HCT116 (cell line): ENCODE measurements around the gene SERPINI1. TPM values are rescaled to one million over a fixed set of nuclear protein-coding genes. Genes with fewer than 3 reads are reported as not detected.

Source experiments
- ATAC-seq: fragments of 200-7000 bp; cut with Tn5 transposase; 2 replicates; pipeline ENCODE4 v1.9.1; 2020; ENCODE audit warnings: mild to moderate bottlenecking, moderate library complexity
- BruUV-seq: library from RNA; stranded (reverse); fragments of 400-500 nt; replicated peaks from 2 replicates; lab custom pipeline; 2021; lab: Mats Ljungman, UMichigan
- CTCF ChIA-PET: fragments of 300-600 bp; sonication (Branson Sonifier 250); formaldehyde crosslinking; loops from one replicate; lab custom pipeline; 2021; ENCODE audit warnings: antibody characterized with exemption; lab: Charles Lee
- POLR2A ChIA-PET: fragments of 300-600, 350-600 bp; sonication (Branson Sonifier 250); formaldehyde crosslinking; loops from one replicate; lab custom pipeline; 2021; ENCODE audit warnings: antibody characterized with exemption; lab: Charles Lee
- RAD21 ChIA-PET, 2 experiments: fragments of 300-600 bp; sonication (Branson Sonifier 250); formaldehyde crosslinking; loops; one replicate each; lab custom pipeline; 2023; ENCODE audit warnings: low total read pairs in 2 of 2; ENCODE audit not compliant: uncharacterized antibody in 2 of 2, unreplicated experiment in 2 of 2, low non-redundant PET in 1 of 2; lab: Charles Lee
- DNase-seq: peaks from one replicate; pipeline ENCODE4 v3.0.0-alpha.2; 2010; ENCODE audit warnings: low read depth, low spot score
- H2AFZ ChIP-seq: fragments of 200-600 bp; shearing (Covaris generic), sonication (generic); 2 replicates; pipeline ENCODE4 v1.6.1; 2017; ENCODE audit warnings: low read depth, mixed run types, mixed read lengths, antibody characterized with exemption, low read length; ENCODE audit not compliant: poor library complexity, severe bottlenecking
- H3K27ac ChIP-seq: 2 replicates; pipeline ENCODE4 v1.5.1; 2012; ENCODE audit warnings: low read depth, low read length
- H3K27me3 ChIP-seq: fragments of 200-600 bp; sonication (generic); 2 replicates; pipeline ENCODE4 v1.6.1; 2016; ENCODE audit warnings: mixed run types, low read length, mixed read lengths; ENCODE audit not compliant: insufficient read depth
- H3K36me3 ChIP-seq, 2 experiments: fragments of 200-500 bp in 1 of 2; fragments of 200-600 bp in 1 of 2; sonication (Bioruptor generic) in 1 of 2; sonication (generic) in 1 of 2; 2 replicates each; pipeline versions ENCODE4 v1.5.1 to v1.6.1; 2014 to 2016; ENCODE audit warnings: low read length in 2 of 2, inconsistent platforms in 1 of 2, mixed read lengths in 1 of 2, mixed run types in 1 of 2; ENCODE audit not compliant: insufficient read depth in 2 of 2, control insufficient read depth in 1 of 2
- H3K4me1 ChIP-seq, 2 experiments: fragments of 200-600 bp in 1 of 2; sonication (generic) in 1 of 2; 2 replicates each; pipeline versions ENCODE4 v1.5.1 to v1.6.1; 2012 to 2017; ENCODE audit warnings: low read length in 2 of 2, inconsistent platforms in 1 of 2, mild to moderate bottlenecking in 1 of 2, mixed read lengths in 1 of 2, mixed run types in 1 of 2, moderate library complexity in 1 of 2; ENCODE audit not compliant: insufficient read depth in 2 of 2, control insufficient read depth in 1 of 2
- H3K4me2 ChIP-seq: fragments of 200-600 bp; sonication (generic); 2 replicates; pipeline ENCODE4 v1.6.1; 2017; ENCODE audit warnings: mixed run types, low read length, mixed read lengths
- H3K4me3 ChIP-seq, 2 experiments: fragments of 200-600 bp in 1 of 2; sonication (generic) in 1 of 2; replicated peaks in 1 of 2; 2 replicates each; pipeline ENCODE4 v1.5.1; 2011 to 2016; ENCODE audit warnings: low read length in 2 of 2, control low read depth in 1 of 2, low read depth in 1 of 2, mild to moderate bottlenecking in 1 of 2, mixed read lengths in 1 of 2, mixed run types in 1 of 2
- H3K79me2 ChIP-seq: fragments of 200-600 bp; sonication (generic); 2 replicates; pipeline ENCODE4 v1.6.1; 2017; ENCODE audit warnings: mild to moderate bottlenecking, mixed run types, low read length, moderate library complexity, mixed read lengths; ENCODE audit not compliant: insufficient read depth
- H3K9ac ChIP-seq: fragments of 200-600 bp; sonication (generic); 2 replicates; pipeline ENCODE4 v1.6.1; 2016; ENCODE audit warnings: low read length, mixed read lengths
- H3K9me2 ChIP-seq: fragments of 200-600 bp; sonication (generic), shearing (Covaris generic); 2 replicates; pipeline ENCODE4 v1.6.1; 2017; ENCODE audit warnings: mixed run types, mild to moderate bottlenecking, moderate library complexity; ENCODE audit not compliant: insufficient read depth
- H3K9me3 ChIP-seq, 2 experiments: fragments of 200-500 bp in 1 of 2; fragments of 200-600 bp in 1 of 2; sonication (Bioruptor generic) in 1 of 2; sonication (generic) in 1 of 2; 2 replicates each; pipeline ENCODE4 v1.6.1; 2014 to 2017; ENCODE audit warnings: low read length in 2 of 2, mixed read lengths in 2 of 2, inconsistent platforms in 1 of 2, low read depth in 1 of 2, mild to moderate bottlenecking in 1 of 2, mixed run types in 1 of 2, moderate library complexity in 1 of 2; ENCODE audit not compliant: control insufficient read depth in 1 of 2, insufficient read depth in 1 of 2
- H4K20me1 ChIP-seq: fragments of 200-600 bp; sonication (generic), shearing (Covaris generic); 2 replicates; pipeline ENCODE4 v1.6.1; 2017; ENCODE audit warnings: mixed run types, mild to moderate bottlenecking, moderate library complexity; ENCODE audit not compliant: insufficient read depth
- CBX3 ChIP-seq: IDR thresholded peaks from 2 replicates; pipeline ENCODE4 v1.6.1; 2012; ENCODE audit warnings: low read depth
- EZH2 ChIP-seq: fragments of 200-600 bp; sonication (generic); IDR thresholded peaks from 2 replicates; pipeline ENCODE4 v1.6.1; 2017; ENCODE audit warnings: antibody characterized with exemption, mixed run types
- FOSL1 ChIP-seq: IDR thresholded peaks from 2 replicates; pipeline ENCODE4 v1.6.1; 2012; ENCODE audit warnings: low read depth
- JUND ChIP-seq: IDR thresholded peaks from 2 replicates; pipeline ENCODE4 v1.6.1; 2012
- POLR2A ChIP-seq: IDR thresholded peaks from 2 replicates; pipeline ENCODE4 v1.7.0; 2011; ENCODE audit warnings: borderline replicate concordance; ENCODE audit not compliant: insufficient read depth, insufficient read length; ENCODE audit errors: extremely low read depth
- REST ChIP-seq: IDR thresholded peaks from 2 replicates; pipeline ENCODE4 v1.6.1; 2012; ENCODE audit warnings: low read depth
- SIN3A ChIP-seq: IDR thresholded peaks from 2 replicates; pipeline ENCODE4 v1.6.1; 2012; ENCODE audit warnings: low read depth
- SP1 ChIP-seq: IDR thresholded peaks from 2 replicates; pipeline ENCODE4 v1.6.1; 2012; ENCODE audit warnings: low read depth
- TCF7L2 ChIP-seq: IDR thresholded peaks from 2 replicates; pipeline ENCODE4 v1.7.0; 2011; ENCODE audit warnings: borderline replicate concordance, inconsistent platforms; ENCODE audit not compliant: insufficient read depth, insufficient read length; ENCODE audit errors: extremely low read depth
- YY1 ChIP-seq: IDR thresholded peaks from 2 replicates; pipeline ENCODE4 v1.6.1; 2011; ENCODE audit warnings: low read length, low read depth, moderate library complexity, mild to moderate bottlenecking; ENCODE audit not compliant: insufficient replicate concordance; ENCODE audit errors: extremely low read depth
- ZBTB33 ChIP-seq: IDR thresholded peaks from 2 replicates; pipeline ENCODE4 v1.6.1; 2011; ENCODE audit warnings: mild to moderate bottlenecking, low read length, moderate library complexity; ENCODE audit not compliant: insufficient replicate concordance; ENCODE audit errors: extremely low read depth
- ZFX ChIP-seq: fragments of 450-650 bp; IDR thresholded peaks from 2 replicates; pipeline ENCODE4 v1.6.1; 2017
- ZNF274 ChIP-seq: fragments of 200-500 bp; sonication (Bioruptor generic); IDR thresholded peaks from 2 replicates; pipeline ENCODE4 v1.6.1; 2014; ENCODE audit warnings: mild to moderate bottlenecking, low read depth, low read length, inconsistent platforms
- intact Hi-C: fragments of 100-400 bp; cut with micrococcal nuclease; formaldehyde crosslinking; loops from 2 replicates; pipeline ENCODE4 v1.10.0; 2022
- total RNA-seq: library from RNA; stranded (reverse); gene quantifications from one replicate; pipeline ENCODE4 v1.2.1, GENCODE V29; 2021; ENCODE audit not compliant: unreplicated experiment

Gene SERPINI1
- total RNA-seq, 1 experiment from 2014 or later, result 6.5 TPM

GRCh38 chr3:167862104-167862730 is 126.7 kb downstream of the SERPINI1 start:
- POLR2A ChIA-PET, result no interaction called here
- Histone ChIP-seq H3K27me3 (no peaks in the 10 kb centered on the region), H3K9me3 (no peaks in the 10 kb centered on the region), H3K27ac (no peak overlapping the region), H3K4me2 (no peak overlapping the region), H3K4me1 (no peaks in the 10 kb centered on the region), H3K36me3 (no peaks in the 10 kb centered on the region), H3K79me2 (no peaks in the 10 kb centered on the region), H3K4me3 (no peak overlapping the region), H4K20me1 (no peaks in the 10 kb centered on the region), H3K9me2 (no peaks in the 10 kb centered on the region), H3K9ac (no peak overlapping the region), H2AFZ (no peak overlapping the region)
- TF ChIP-seq FOSL1 (no peak), SP1 (no peak), JUND (no peak), CBX3 (no peak), YY1 (no peak), ZNF274 (no peak), TCF7L2 (no peak), REST (no peak), SIN3A (no peak), EZH2 (no peak), ZFX (no peak), POLR2A (no peak), ZBTB33 (no peak)
- intact Hi-C loops, result no loop called here
- no TSS peak for BruUV-seq
- no peak for DNase-seq
- ATAC-seq, result no peak
- RAD21 ChIA-PET, result no interaction called here
- CTCF ChIA-PET, result interaction anchor here (1.4 to 2.0 kb wide), 2 partner anchors 11 to 19 kb away, joined by 3 to 8 read pairs; no protein-coding TSS in a partner anchor
